Measurements from ENCODE around the gene PXMP2.

PXMP2 gene

GRCh38 chr12:132642846-132643835 is 44.2 kb upstream of the PXMP2 start:
- DNase-seq (ENCODE audit: low spot score), result no peak
- no peak overlapping the region for H3K27ac ChIP-seq
- no peak overlapping the region for H3K4me3 ChIP-seq
- no peak for TF ChIP-seq CTCF (IDR thresholded peaks at IDR 0.05)

GRCh38 chr12:132646850-132647249 is 40.5 kb upstream of the PXMP2 start:
- no peak overlapping the region for H3K27ac ChIP-seq
- DNase-seq (ENCODE audit: low spot score), result no peak
- no peak for TF ChIP-seq CTCF (IDR thresholded peaks at IDR 0.05)
- no peak overlapping the region for H3K4me3 ChIP-seq

GRCh38 chr12:132647858-132648257 is 39.5 kb upstream of the PXMP2 start:
- no peak for TF ChIP-seq CTCF (IDR thresholded peaks at IDR 0.05)
- no peak for DNase-seq (ENCODE audit: low spot score)
- no peak overlapping the region for H3K27ac ChIP-seq
- H3K4me3 ChIP-seq, result no peak overlapping the region

GRCh38 chr12:132648616-132649225 is 38.7 kb upstream of the PXMP2 start:
- no peak for TF ChIP-seq CTCF (IDR thresholded peaks at IDR 0.05)
- H3K27ac ChIP-seq, result no peak overlapping the region
- no peak for DNase-seq (ENCODE audit: low spot score)
- no peak overlapping the region for H3K4me3 ChIP-seq

- no peak for TF ChIP-seq CTCF (IDR thresholded peaks at IDR 0.05)
- no peak for DNase-seq (ENCODE audit: low spot score)
- Histone ChIP-seq H3K27ac (no peak overlapping the region), H3K4me3 (no peak overlapping the region)
Measured at GRCh38 chr12:132649226-132649945, 38.0 kb upstream of the PXMP2 start.

GRCh38 chr12:132651444-132652100 is 35.8 kb upstream of the PXMP2 start:
- Histone ChIP-seq H3K27ac (no peak overlapping the region), H3K4me3 (no peak overlapping the region)
- DNase-seq (ENCODE audit: low spot score), result no peak
- TF ChIP-seq CTCF (IDR thresholded peaks at IDR 0.05), result no peak

All from coronary artery (tissue), 2 donors.